Stimulated activated CD8-positive, alpha-beta memory T cell treated with anti-CD3 and anti-CD28 coated beads, Interleukin-12 subunit alpha, Interleukin-12 subunit beta, amount 100 ng/mL, for 4 hours (primary cell): Measurements from ENCODE around the gene EIPR1.

Experiments used
- DNase-seq: peaks from one replicate; pipeline ENCODE4 v3.0.0-alpha.2; 2020; ENCODE audit warnings: low read depth

Gene EIPR1

GRCh38 chr2:3174626-3175567 lies 202.7 kb downstream of the EIPR1 start:
- no peak for DNase-seq

GRCh38 chr2:3173031-3173430 lies 204.6 kb downstream of the EIPR1 start:
- no peak for DNase-seq

GRCh38 chr2:3172265-3172935 lies 205.2 kb downstream of the EIPR1 start:
- DNase-seq: no peak

- DNase-seq: no peak
Measured at GRCh38 chr2:3171564-3172264, 205.9 kb downstream of the EIPR1 start.

- no peak for DNase-seq
Measured at GRCh38 chr2:3170792-3171455, 206.7 kb downstream of the EIPR1 start.

- DNase-seq: no peak
Measured at GRCh38 chr2:3169106-3169870, 208.3 kb downstream of the EIPR1 start.

GRCh38 chr2:3168230-3168891 lies 209.3 kb downstream of the EIPR1 start:
- no peak for DNase-seq

- no peak for DNase-seq
Measured at GRCh38 chr2:3163401-3163800, 214.2 kb downstream of the EIPR1 start.

- no peak for DNase-seq
Measured at GRCh38 chr2:3162442-3163077, 215.1 kb downstream of the EIPR1 start.

- no peak for DNase-seq
Measured at GRCh38 chr2:3160751-3161330, 216.8 kb downstream of the EIPR1 start.

GRCh38 chr2:3159782-3160545 lies 217.7 kb downstream of the EIPR1 start:
- no peak for DNase-seq

- no peak for DNase-seq
Measured at GRCh38 chr2:3154700-3155099, 222.9 kb downstream of the EIPR1 start.

- DNase-seq: no peak
Measured at GRCh38 chr2:3154146-3154545, 223.5 kb downstream of the EIPR1 start.

GRCh38 chr2:3151153-3151918 lies 226.3 kb downstream of the EIPR1 start:
- no peak for DNase-seq

- DNase-seq: no peak
Measured at GRCh38 chr2:3149441-3150217, 228.0 kb downstream of the EIPR1 start.

GRCh38 chr2:3148716-3149115 lies 228.9 kb downstream of the EIPR1 start:
- no peak for DNase-seq
